GM12878 (cell line): ENCODE results near the gene KLRC2. TPM values are rescaled to one million over a fixed set of nuclear protein-coding genes. Genes with fewer than 3 reads are reported as not detected.

Experiments used
- ATAC-seq: fragments of 200-7000 bp; cut with Tn5 transposase; 3 replicates; pipeline ENCODE4 v1.9.1; 2020; ENCODE audit warnings: mild to moderate bottlenecking, moderate library complexity
- BruUV-seq: library from RNA; stranded (reverse); fragments of 400-500 nt; replicated peaks from 2 replicates; lab custom pipeline; 2021; lab: Mats Ljungman, UMichigan
- CTCF ChIA-PET: fragments of 300-600 bp; sonication (Branson Sonifier 250); formaldehyde crosslinking; extraction: SDS; loops from one replicate; lab custom pipeline; 2021; ENCODE audit warnings: inconsistent platforms; lab: Yijun Ruan, JAX
- POLR2A ChIA-PET: fragments of 350-600 bp; formaldehyde crosslinking; extraction: SDS; loops from one replicate; lab custom pipeline; 2021; ENCODE audit warnings: inconsistent platforms; lab: Charles Lee
- RAD21 ChIA-PET: fragments of 300-600 bp; sonication (Branson Sonifier 250); formaldehyde crosslinking; loops from one replicate; lab custom pipeline; 2023; ENCODE audit warnings: antibody characterized with exemption; ENCODE audit not compliant: unreplicated experiment; lab: Charles Lee
- SMC1A ChIA-PET: fragments of 300-600 bp; sonication (Branson Sonifier 250); formaldehyde crosslinking; loops from one replicate; lab custom pipeline; 2023; ENCODE audit not compliant: unreplicated experiment, uncharacterized antibody; lab: Charles Lee
- DNase-seq: peaks from one replicate; pipeline ENCODE4 v3.0.0-alpha.2; 2011; ENCODE audit warnings: low read depth, low spot score
- FAIRE-seq: peaks from 3 replicates; lab custom pipeline; 2011; peaks lifted over from hg19 to GRCh38; lab: Jason Lieb, UNC
- H2AFZ ChIP-seq: 2 replicates; pipeline ENCODE4 v1.6.0; 2011; ENCODE audit warnings: low read depth, low read length, control low read depth; ENCODE audit not compliant: control insufficient read depth
- H3K27ac ChIP-seq: 2 replicates; pipeline ENCODE4 v1.5.1; 2011; ENCODE audit warnings: control low read depth; ENCODE audit not compliant: control insufficient read depth, insufficient read depth
- H3K27me3 ChIP-seq, 2 experiments: replicated peaks in 1 of 2; 2 replicates each; pipeline versions ENCODE4 v1.6.0 to v1.6.1; 2011; ENCODE audit warnings: low read length in 1 of 2; ENCODE audit not compliant: control insufficient read depth in 2 of 2, insufficient read depth in 2 of 2
- H3K36me3 ChIP-seq, 2 experiments: 2 replicates each; pipeline ENCODE4 v1.5.1; 2011; ENCODE audit warnings: low read length in 1 of 2; ENCODE audit not compliant: control insufficient read depth in 2 of 2, insufficient read depth in 2 of 2
- H3K4me1 ChIP-seq: 2 replicates; pipeline ENCODE4 v1.6.1; 2011; ENCODE audit warnings: mild to moderate bottlenecking, low read length, moderate library complexity, mixed read lengths; ENCODE audit not compliant: control insufficient read depth, insufficient read depth
- H3K4me2 ChIP-seq: 2 replicates; pipeline ENCODE4 v1.6.0; 2011; ENCODE audit warnings: control low read depth; ENCODE audit not compliant: control insufficient read depth, insufficient read depth
- H3K4me3 ChIP-seq: fragments of 200-600 bp; sonication (generic); 2 replicates; pipeline ENCODE4 v1.5.1; 2016
- H3K79me2 ChIP-seq: 2 replicates; pipeline ENCODE4 v1.6.0; 2011; ENCODE audit warnings: low read length; ENCODE audit not compliant: control insufficient read depth, insufficient read depth
- H3K9ac ChIP-seq: 2 replicates; pipeline ENCODE4 v1.8.0; 2011; ENCODE audit warnings: low read length, control low read depth, mixed read lengths; ENCODE audit not compliant: control insufficient read depth, insufficient read depth
- H3K9me3 ChIP-seq: replicated peaks from 3 replicates; pipeline ENCODE4 v1.5.1; 2011; ENCODE audit warnings: mild to moderate bottlenecking, low read length; ENCODE audit not compliant: control insufficient read depth, insufficient read depth
- H4K20me1 ChIP-seq: 2 replicates; pipeline ENCODE4 v1.6.0; 2011; ENCODE audit not compliant: control insufficient read depth, insufficient read depth
- BACH1 ChIP-seq: fragments of 450-650 bp; IDR thresholded peaks from 2 replicates; pipeline ENCODE4 v1.6.1; 2017; ENCODE audit warnings: mild to moderate bottlenecking, borderline replicate concordance
- CHD1 ChIP-seq: IDR thresholded peaks from 2 replicates; pipeline ENCODE4 v1.6.1; 2012; ENCODE audit warnings: low read depth, low read length, improper control_type of control experiment
- FOXK2 ChIP-seq: fragments of 450-650 bp; IDR thresholded peaks from 2 replicates; pipeline ENCODE4 v1.6.1; 2017; ENCODE audit warnings: mild to moderate bottlenecking, moderate library complexity
- HCFC1 ChIP-seq: fragments of 150-350 bp; IDR thresholded peaks from 2 replicates; pipeline ENCODE4 v1.6.1; 2014; ENCODE audit warnings: low read length
- IKZF1 ChIP-seq: fragments of 450-650 bp; conservative IDR thresholded peaks from 2 replicates; pipeline ENCODE4 v1.6.1; 2017; ENCODE audit warnings: antibody characterized with exemption, mild to moderate bottlenecking
- JUNB ChIP-seq: IDR thresholded peaks from 2 replicates; pipeline ENCODE4 v1.6.1; 2016; ENCODE audit warnings: antibody characterized with exemption, mild to moderate bottlenecking
- KDM1A ChIP-seq: fragments of 200-600 bp; sonication (generic); IDR thresholded peaks from 2 replicates; pipeline ENCODE4 v1.6.1; 2016; ENCODE audit warnings: borderline replicate concordance
- MEF2B ChIP-seq: fragments of 450-650 bp; IDR thresholded peaks from 2 replicates; pipeline ENCODE4 v1.6.1; 2018; ENCODE audit warnings: mild to moderate bottlenecking, moderate library complexity; ENCODE audit not compliant: partially characterized antibody, poor library complexity, severe bottlenecking
- PML ChIP-seq: IDR thresholded peaks from 2 replicates; pipeline ENCODE4 v1.6.1; 2012; ENCODE audit warnings: low read length, inconsistent platforms
- RCOR1 ChIP-seq: conservative IDR thresholded peaks from 2 replicates; pipeline ENCODE4 v1.6.1; 2012; ENCODE audit warnings: low read depth, low read length, improper control_type of control experiment
- RFX5 ChIP-seq: IDR thresholded peaks from 2 replicates; pipeline ENCODE4 v1.6.1; 2011; ENCODE audit warnings: low read depth, low read length, improper control_type of control experiment
- RUNX3 ChIP-seq: IDR thresholded peaks from 2 replicates; pipeline ENCODE4 v1.6.1; 2012; ENCODE audit warnings: low read length, inconsistent platforms
- SIN3A ChIP-seq: IDR thresholded peaks from 2 replicates; pipeline ENCODE4 v1.6.1; 2012; ENCODE audit warnings: low read depth, low read length, improper control_type of control experiment
- SREBF1 ChIP-seq: IDR thresholded peaks from 2 replicates; pipeline ENCODE4 v1.6.1; 2012; ENCODE audit warnings: mild to moderate bottlenecking, low read length
- SRF ChIP-seq, 2 experiments: IDR thresholded peaks; 2 replicates each; pipeline ENCODE4 v1.6.1; 2011; ENCODE audit warnings: low read depth in 2 of 2, low read length in 2 of 2, mild to moderate bottlenecking in 1 of 2, moderate library complexity in 1 of 2
- TAF1 ChIP-seq: IDR thresholded peaks from 2 replicates; pipeline ENCODE4 v1.6.1; 2011; ENCODE audit warnings: mild to moderate bottlenecking, low read depth, low read length, borderline replicate concordance
- TCF12 ChIP-seq: IDR thresholded peaks from 2 replicates; pipeline ENCODE4 v1.6.1; 2011; ENCODE audit warnings: low read depth, mild to moderate bottlenecking, low read length
- ZNF274 ChIP-seq: IDR thresholded peaks from one replicate; pipeline ENCODE4 v1.8.0; 2011; ENCODE audit not compliant: insufficient read length, insufficient read depth
- WGBS: methylation state at CpG from one replicate; pipeline ENCODE4 v1.1.6; 2016; ENCODE audit warnings: low lambda C conversion rate; ENCODE audit not compliant: insufficient replicate concordance, insufficient coverage; ENCODE audit errors: missing lambda C conversion rate; 5-methylcytosine and 5-hydroxymethylcytosine counted together
- in situ Hi-C: fragments of 300-500 bp; cut with MboI; formaldehyde crosslinking; loops from 9 replicates; pipeline ENCODE4 v1.14.3; 2018; ENCODE audit warnings: mixed read lengths
- intact Hi-C: fragments of 100-400 bp; cut with micrococcal nuclease; formaldehyde crosslinking; loops from one replicate; pipeline ENCODE4 v1.14.2; 2022; ENCODE audit not compliant: unreplicated experiment
- polyA plus RNA-seq, 11 experiments: library from polyadenylated mRNA; depleted of rRNA in 4 of 11; unstranded in 6 of 11; stranded (reverse) in 5 of 11; fragments of >200 nt; fragmentation: Nextera tagmentation in 4 of 11; fragmentation: Illumina TruSeq in 1 of 11; extraction: Ambion mirVana in 4 of 11; extraction: Trizol in 1 of 11; gene quantifications; 1 replicate in 1 of 11; 2 replicates in 10 of 11; pipeline versions ENCODE4 v1.2.1 to v1.2.3, GENCODE V29; 2011 to 2016; ENCODE audit warnings: inconsistent platforms in 2 of 11, missing spikeins in 2 of 11, low read depth in 1 of 11
- total RNA-seq, 4 experiments: library from RNA; depleted of rRNA in 3 of 4; stranded (reverse); fragments of >200 nt in 3 of 4; fragmentation: Illumina TruSeq in 1 of 4; extraction: Trizol in 1 of 4; gene quantifications; 2 replicates each; pipeline versions ENCODE4 v1.2.1 to v1.2.3, GENCODE V29; 2013 to 2021
- TF ChIP-seq, protein P1 (sequence below): fragments of 450-650 bp; IDR thresholded peaks from 2 replicates; pipeline ENCODE4 v1.6.1; 2017; ENCODE audit warnings: antibody characterized with exemption, mild to moderate bottlenecking, moderate library complexity
- TF ChIP-seq, protein P2 (sequence below): fragments of 450-650 bp; formaldehyde crosslinking; IDR thresholded peaks from 2 replicates; pipeline ENCODE4 v1.4.0; 2022; ENCODE audit warnings: mild to moderate bottlenecking, moderate library complexity

Gene KLRC2
- total and polyA plus RNA-seq, 10 of the 15 experiments (the other 5 are each of a cell fraction or from before 2014, with no cell fraction given), result 0.15 to 0.40 (median 0.20) TPM; not detected in 5

DNA sequence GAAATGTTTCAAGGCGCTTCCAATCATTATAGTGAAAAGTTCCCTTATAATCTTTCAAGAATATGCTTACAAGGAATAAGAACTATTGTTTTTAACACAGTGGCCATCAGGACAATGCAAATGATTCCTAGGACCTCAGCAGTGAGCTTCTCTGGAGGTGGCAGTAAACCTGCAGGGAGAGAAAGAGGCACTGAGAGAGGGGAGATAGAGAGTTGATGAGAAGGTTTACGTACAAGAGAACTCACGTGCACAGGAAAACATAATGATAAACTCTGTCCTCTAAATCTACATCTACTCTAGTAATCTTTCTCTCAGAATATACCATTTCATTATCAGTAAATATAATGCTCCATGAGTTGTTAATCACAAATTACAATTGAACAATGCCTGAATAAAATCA is 27.0 kb downstream of the KLRC2 start:
- FAIRE-seq (no peak), DNase-seq (no peak), ATAC-seq (no peak)
- Histone ChIP-seq H3K9me3 (no peaks in the 10 kb centered on the region; the same call in 2 of the 3 replicates), H3K4me1 (no peaks in the 10 kb centered on the region; the same call in 1 of the 2 replicates), H3K27ac (no peak overlapping the region), H3K79me2 (no peaks in the 10 kb centered on the region), H3K9ac (no peak overlapping the region), H3K27me3 (no peaks in the 10 kb centered on the region), H2AFZ (no peak overlapping the region), H3K4me3 (no peak overlapping the region), H4K20me1 (no peaks in the 10 kb centered on the region), H3K36me3 (no peaks in the 10 kb centered on the region), H3K4me2 (no peak overlapping the region)
- intact Hi-C loops (no loop called here), in situ Hi-C loops (no loop called here)
- ChIA-PET CTCF (no interaction called here), SMC1A (interaction anchor here (1.0 to 3.9 kb wide), 2 partner anchors 11 to 42 kb away, joined by 3 to 21 read pairs; no protein-coding TSS in a partner anchor), POLR2A (no interaction called here), RAD21 (interaction anchor here (5.1 kb wide), 1 partner anchor 43 kb away, joined by 31 read pairs; no protein-coding TSS in a partner anchor)
- 86% methylated on average over 3 of the region's 3 CpGs for WGBS
- BruUV-seq, result no TSS peak
- no peak for TF ChIP-seq SRF (IDR thresholded peaks at IDR 0.05; ENCODE audit: low read depth in 2 of 2, low read length in 2 of 2)
- no peak for TF ChIP-seq KDM1A
- no peak for TF ChIP-seq HCFC1
- no peak for TF ChIP-seq IKZF1
- no peak for TF ChIP-seq RCOR1
- TF ChIP-seq SIN3A, result no peak
- no peak for TF ChIP-seq MEF2B
- TF ChIP-seq FOXK2, result no peak
- no peak for TF ChIP-seq SREBF1
- TF ChIP-seq RUNX3, result no peak
- TF ChIP-seq, protein P1, sequence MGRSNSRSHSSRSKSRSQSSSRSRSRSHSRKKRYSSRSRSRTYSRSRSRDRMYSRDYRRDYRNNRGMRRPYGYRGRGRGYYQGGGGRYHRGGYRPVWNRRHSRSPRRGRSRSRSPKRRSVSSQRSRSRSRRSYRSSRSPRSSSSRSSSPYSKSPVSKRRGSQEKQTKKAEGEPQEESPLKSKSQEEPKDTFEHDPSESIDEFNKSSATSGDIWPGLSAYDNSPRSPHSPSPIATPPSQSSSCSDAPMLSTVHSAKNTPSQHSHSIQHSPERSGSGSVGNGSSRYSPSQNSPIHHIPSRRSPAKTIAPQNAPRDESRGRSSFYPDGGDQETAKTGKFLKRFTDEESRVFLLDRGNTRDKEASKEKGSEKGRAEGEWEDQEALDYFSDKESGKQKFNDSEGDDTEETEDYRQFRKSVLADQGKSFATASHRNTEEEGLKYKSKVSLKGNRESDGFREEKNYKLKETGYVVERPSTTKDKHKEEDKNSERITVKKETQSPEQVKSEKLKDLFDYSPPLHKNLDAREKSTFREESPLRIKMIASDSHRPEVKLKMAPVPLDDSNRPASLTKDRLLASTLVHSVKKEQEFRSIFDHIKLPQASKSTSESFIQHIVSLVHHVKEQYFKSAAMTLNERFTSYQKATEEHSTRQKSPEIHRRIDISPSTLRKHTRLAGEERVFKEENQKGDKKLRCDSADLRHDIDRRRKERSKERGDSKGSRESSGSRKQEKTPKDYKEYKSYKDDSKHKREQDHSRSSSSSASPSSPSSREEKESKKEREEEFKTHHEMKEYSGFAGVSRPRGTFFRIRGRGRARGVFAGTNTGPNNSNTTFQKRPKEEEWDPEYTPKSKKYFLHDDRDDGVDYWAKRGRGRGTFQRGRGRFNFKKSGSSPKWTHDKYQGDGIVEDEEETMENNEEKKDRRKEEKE, result no peak
- TF ChIP-seq BACH1, result no peak
- TF ChIP-seq TCF12, result no peak
- TF ChIP-seq ZNF274, result no peak
- no peak for TF ChIP-seq PML
- TF ChIP-seq RFX5, result no peak
- TF ChIP-seq CHD1, result no peak
- TF ChIP-seq TAF1, result no peak
- TF ChIP-seq, protein P2, sequence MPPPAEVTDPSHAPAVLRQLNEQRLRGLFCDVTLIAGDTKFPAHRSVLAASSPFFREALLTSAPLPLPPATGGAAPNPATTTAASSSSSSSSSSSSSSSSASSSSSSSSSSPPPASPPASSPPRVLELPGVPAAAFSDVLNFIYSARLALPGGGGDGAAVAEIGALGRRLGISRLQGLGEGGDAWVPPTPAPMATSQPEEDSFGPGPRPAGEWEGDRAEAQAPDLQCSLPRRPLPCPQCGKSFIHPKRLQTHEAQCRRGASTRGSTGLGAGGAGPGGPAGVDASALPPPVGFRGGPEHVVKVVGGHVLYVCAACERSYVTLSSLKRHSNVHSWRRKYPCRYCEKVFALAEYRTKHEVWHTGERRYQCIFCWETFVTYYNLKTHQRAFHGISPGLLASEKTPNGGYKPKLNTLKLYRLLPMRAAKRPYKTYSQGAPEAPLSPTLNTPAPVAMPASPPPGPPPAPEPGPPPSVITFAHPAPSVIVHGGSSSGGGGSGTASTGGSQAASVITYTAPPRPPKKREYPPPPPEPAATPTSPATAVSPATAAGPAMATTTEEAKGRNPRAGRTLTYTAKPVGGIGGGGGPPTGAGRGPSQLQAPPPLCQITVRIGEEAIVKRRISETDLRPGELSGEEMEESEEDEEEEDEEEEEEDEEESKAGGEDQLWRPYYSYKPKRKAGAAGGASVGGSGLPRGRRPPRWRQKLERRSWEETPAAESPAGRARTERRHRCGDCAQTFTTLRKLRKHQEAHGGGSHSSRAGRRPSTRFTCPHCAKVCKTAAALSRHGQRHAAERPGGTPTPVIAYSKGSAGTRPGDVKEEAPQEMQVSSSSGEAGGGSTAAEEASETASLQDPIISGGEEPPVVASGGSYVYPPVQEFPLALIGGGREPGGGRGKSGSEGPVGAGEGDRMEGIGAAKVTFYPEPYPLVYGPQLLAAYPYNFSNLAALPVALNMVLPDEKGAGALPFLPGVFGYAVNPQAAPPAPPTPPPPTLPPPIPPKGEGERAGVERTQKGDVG, result no peak
- no peak for TF ChIP-seq JUNB
